Stomach smooth muscle (tissue), 2 donors: Measurements from ENCODE around the gene DAPK2.

Source experiments
- H3K27ac ChIP-seq: one replicate; pipeline ENCODE4 v1.7.0; 2013; ENCODE audit warnings: mild to moderate bottlenecking, low read length, inconsistent platforms
- H3K27me3 ChIP-seq, 2 donors: one replicate each; pipeline ENCODE4 v1.7.0; 2013; ENCODE audit warnings: low read length in 2 of 2; ENCODE audit not compliant: insufficient read depth in 2 of 2, control insufficient read depth in 1 of 2
- H3K36me3 ChIP-seq, 2 donors: one replicate each; pipeline ENCODE4 v1.7.0; 2013; ENCODE audit warnings: low read length in 2 of 2; ENCODE audit not compliant: control insufficient read depth in 2 of 2, insufficient read depth in 2 of 2
- H3K4me1 ChIP-seq: one replicate; pipeline ENCODE4 v1.7.0; 2013; ENCODE audit warnings: low read length; ENCODE audit not compliant: control insufficient read depth, insufficient read depth
- H3K4me3 ChIP-seq, 2 donors: one replicate each; pipeline ENCODE4 v1.7.0; 2013; ENCODE audit warnings: low read length in 2 of 2
- H3K9ac ChIP-seq, 2 donors: one replicate each; pipeline ENCODE4 v1.7.0; 2013; ENCODE audit warnings: low read length in 2 of 2, mild to moderate bottlenecking in 1 of 2
- H3K9me3 ChIP-seq, 2 donors: one replicate each; pipeline ENCODE4 v1.7.0; 2013; ENCODE audit warnings: low read length in 2 of 2; ENCODE audit not compliant: control insufficient read depth in 2 of 2
- donor health status: healthy.
- donor health status: Pancreatic carcinoma.

Gene DAPK2

DNA sequence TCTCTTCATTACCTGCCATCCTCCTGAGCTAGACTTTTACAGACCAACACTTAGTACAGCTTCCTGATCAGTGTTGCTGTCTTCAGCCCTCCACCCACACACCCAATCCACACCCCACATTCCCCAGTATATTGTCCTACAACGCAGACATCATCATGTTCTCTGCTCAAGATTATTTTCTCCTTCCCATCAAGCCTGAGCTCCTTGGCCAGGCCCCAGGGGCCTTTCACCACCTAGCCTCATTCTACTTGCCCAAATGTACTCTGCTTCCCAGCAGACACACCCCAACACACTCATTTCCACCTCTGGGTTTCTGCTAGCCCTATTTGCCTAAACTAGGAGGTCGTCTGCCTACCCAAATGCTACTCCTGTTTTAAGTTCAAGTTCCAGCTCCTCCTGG, 37.0 kb downstream of the DAPK2 start:
- H3K4me1 ChIP-seq, result peaks cover 2% of the 10 kb centered on the region
- H3K9ac ChIP-seq, result no peak overlapping the region
- no peak overlapping the region for H3K4me3 ChIP-seq
- no peak overlapping the region for H3K27ac ChIP-seq
- H3K36me3 ChIP-seq, result no peaks in the 10 kb centered on the region
- no peaks in the 10 kb centered on the region for H3K9me3 ChIP-seq
- H3K27me3 ChIP-seq, result no peaks in the 10 kb centered on the region

DNA sequence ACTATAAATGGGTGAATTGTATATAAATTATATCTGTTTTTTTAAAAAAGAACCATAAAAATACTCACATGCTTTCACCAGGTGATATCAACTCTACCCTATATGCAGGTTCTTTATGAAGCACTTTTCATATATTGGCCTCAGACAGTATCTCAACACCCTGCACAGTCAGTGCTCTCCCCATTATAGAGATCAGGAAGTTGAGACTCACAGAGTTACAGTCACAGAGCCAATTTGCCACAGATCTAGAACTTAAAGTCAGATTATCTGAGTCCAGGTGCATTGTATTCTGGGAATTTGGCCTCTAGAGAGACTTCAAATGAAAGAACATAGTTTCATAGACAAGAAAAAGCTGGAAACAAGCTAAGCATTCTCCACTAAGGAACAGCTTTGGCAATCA, 38.1 kb downstream of the DAPK2 start:
- Histone ChIP-seq H3K4me3 (no peak overlapping the region), H3K27ac (no peak overlapping the region), H3K9ac (no peak overlapping the region), H3K4me1 (no peaks in the 10 kb centered on the region), H3K27me3 (no peaks in the 10 kb centered on the region), H3K9me3 (no peaks in the 10 kb centered on the region), H3K36me3 (no peaks in the 10 kb centered on the region)

DNA sequence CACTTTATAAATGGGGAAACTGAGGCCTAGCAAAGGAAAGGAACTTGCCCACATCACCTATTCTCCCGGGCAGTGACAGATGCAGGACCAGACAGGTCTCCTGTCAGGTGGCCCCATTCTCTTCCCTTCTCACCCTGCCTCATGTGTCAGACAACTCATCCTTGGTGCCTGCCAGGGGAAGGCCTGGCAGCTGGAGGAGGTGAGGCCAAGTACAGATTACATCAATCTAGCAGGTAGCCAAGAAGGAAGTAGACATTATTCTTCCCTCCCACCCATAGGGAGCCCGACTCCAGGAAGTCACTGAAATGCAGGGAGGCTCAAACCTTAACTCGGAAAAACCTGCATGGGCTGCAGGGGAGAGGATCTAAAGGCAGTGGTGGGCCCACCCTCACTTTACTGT, 39.6 kb downstream of the DAPK2 start:
- H3K4me1 ChIP-seq, result no peaks in the 10 kb centered on the region

DNA sequence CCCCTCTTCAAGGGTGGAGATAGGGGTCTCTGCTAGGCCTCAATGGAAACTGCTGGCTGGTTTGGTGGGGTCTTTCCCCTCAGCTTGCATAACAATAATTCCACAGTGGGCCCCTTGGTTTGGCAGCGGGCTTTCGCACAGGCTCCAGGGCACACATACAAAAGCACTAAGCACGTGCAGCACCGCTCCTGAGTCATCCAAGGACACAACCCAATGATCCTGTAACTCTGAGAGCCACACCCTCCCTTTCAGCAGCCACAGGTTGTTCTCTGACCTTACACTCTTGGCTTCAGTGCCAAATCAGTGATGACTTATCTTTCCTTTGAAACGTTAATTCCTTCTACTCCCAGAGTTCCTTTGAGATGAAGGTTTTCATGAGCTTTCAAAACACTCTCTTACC, 41.7 kb downstream of the DAPK2 start:
- H3K9ac ChIP-seq, result no peak overlapping the region
- no peak overlapping the region for H3K27ac ChIP-seq
- no peaks in the 10 kb centered on the region for H3K9me3 ChIP-seq
- peaks cover under 1% of the 10 kb centered on the region for H3K4me1 ChIP-seq
- no peaks in the 10 kb centered on the region for H3K36me3 ChIP-seq
- H3K4me3 ChIP-seq, result no peak overlapping the region
- H3K27me3 ChIP-seq, result no peaks in the 10 kb centered on the region

More for the DNA sequence above, 39.6 kb downstream of the DAPK2 start:
- Histone ChIP-seq H3K27ac (no peak overlapping the region), H3K36me3 (no peaks in the 10 kb centered on the region), H3K9ac (no peak overlapping the region), H3K27me3 (no peaks in the 10 kb centered on the region), H3K9me3 (no peaks in the 10 kb centered on the region), H3K4me3 (no peak overlapping the region)

DNA sequence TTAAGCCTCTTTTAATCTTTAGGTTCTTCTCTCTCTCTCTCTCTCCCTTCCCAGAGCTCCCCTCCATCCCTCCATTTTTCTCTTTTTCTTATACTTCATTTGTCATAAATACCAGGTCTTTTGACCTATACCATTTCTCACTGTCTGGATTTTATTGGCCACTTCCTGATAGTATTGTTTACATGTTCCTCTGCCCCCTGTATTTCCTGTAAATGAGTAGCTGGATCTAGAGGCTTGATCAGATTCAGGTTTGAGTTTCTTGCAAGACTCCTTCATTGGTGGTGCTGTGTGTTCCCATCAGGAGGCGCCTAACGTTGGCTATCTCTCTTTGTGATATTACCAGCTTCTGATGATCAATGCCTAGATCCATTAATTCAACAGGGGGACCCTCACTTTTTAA, 42.2 kb downstream of the DAPK2 start:
- H3K36me3 ChIP-seq, result no peaks in the 10 kb centered on the region
- H3K9me3 ChIP-seq, result no peaks in the 10 kb centered on the region
- H3K4me1 ChIP-seq, result peaks cover 4% of the 10 kb centered on the region
- no peak overlapping the region for H3K4me3 ChIP-seq
- H3K27me3 ChIP-seq, result no peaks in the 10 kb centered on the region
- no peak overlapping the region for H3K27ac ChIP-seq
- H3K9ac ChIP-seq, result no peak overlapping the region

DNA sequence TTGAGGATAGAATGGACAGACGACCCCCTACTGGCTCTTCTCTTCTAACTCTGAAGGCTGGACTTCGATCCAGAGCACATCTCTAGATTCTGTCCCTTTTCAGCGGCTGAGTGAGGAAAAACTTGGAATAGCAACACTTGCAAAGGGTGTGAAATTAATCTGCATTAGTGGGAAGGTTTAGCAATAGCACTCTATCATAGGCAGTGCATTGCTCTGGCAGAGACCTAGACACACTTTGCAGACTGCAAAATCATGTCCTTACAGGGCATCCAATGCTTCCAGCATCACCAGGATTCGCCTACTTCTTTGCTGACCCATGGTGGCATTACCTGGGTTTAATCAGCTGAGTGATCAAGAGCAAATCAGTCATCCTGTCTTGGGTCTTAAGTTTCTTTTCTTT, 43.1 kb downstream of the DAPK2 start:
- peaks cover 4% of the 10 kb centered on the region for H3K4me1 ChIP-seq
- no peak overlapping the region for H3K27ac ChIP-seq
- no peak overlapping the region for H3K4me3 ChIP-seq

DNA sequence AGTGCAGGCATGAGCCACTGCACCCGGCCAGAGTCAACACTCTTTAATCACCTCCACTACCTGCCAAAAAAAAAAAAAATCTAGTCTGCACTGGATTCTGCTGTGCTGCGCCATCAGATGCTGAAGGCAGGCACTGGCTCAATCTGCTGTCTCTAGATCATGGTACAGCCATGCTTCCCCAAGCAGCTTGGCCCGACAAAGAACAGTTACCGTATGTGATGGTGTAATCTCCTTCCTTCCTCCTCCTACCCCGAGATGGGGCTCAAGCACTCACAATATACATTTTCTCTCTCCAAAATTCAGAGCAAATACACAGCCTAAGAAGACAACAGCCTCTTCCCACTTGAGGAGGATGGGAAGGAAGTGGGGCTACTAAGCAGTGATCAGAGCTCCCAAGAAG, 45.1 kb downstream of the DAPK2 start:
- H3K4me3 ChIP-seq, result no peak overlapping the region
- H3K9me3 ChIP-seq, result no peaks in the 10 kb centered on the region
- H3K9ac ChIP-seq, result no peak overlapping the region
- H3K4me1 ChIP-seq, result peaks cover 4% of the 10 kb centered on the region
- no peaks in the 10 kb centered on the region for H3K27me3 ChIP-seq
- no peaks in the 10 kb centered on the region for H3K36me3 ChIP-seq
- no peak overlapping the region for H3K27ac ChIP-seq

More for the DNA sequence above, 43.1 kb downstream of the DAPK2 start:
- no peak overlapping the region for H3K9ac ChIP-seq
- no peaks in the 10 kb centered on the region for H3K36me3 ChIP-seq
- no peaks in the 10 kb centered on the region for H3K27me3 ChIP-seq
- H3K9me3 ChIP-seq, result no peaks in the 10 kb centered on the region

DNA sequence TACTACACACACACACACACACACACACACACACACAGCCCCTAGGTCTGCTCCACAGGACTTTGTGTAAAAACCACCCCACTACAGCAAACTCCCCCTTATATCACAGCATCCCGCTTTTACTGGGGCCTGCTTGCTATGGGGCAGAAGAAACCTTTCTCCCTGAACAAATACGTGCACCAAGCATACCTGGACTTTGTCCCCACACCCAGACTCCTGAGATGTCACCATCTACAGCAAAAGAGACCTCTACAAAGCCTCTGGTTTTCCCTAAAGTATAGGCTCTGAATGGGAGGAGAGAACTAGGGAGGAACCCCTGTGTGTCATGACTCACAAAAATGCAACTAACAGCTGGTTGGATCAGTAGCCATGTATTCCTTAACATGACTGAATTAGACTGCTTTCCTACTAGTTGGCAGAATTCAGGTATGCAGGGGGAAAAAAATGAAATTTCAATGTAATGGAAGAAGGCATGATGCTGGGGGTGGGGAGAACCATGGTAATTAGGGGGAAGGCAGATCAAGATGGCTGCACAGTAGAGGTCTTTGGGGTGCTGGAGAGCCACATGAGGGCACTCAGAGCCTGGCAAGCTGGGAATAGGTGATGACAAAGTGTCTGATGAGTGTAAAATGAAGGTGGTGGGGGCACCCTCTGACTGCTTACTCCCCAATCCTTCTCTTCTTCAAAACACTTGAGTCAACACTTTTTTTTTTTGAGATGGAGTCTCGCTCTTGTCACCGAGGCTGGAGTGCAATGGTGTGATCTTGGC, 45.9 kb downstream of the DAPK2 start:
- H3K27ac ChIP-seq, result no peak overlapping the region
- no peaks in the 10 kb centered on the region for H3K9me3 ChIP-seq
- no peaks in the 10 kb centered on the region for H3K36me3 ChIP-seq
- H3K4me1 ChIP-seq, result peaks cover 4% of the 10 kb centered on the region
- H3K4me3 ChIP-seq, result no peak overlapping the region
- no peak overlapping the region for H3K9ac ChIP-seq
- H3K27me3 ChIP-seq, result no peaks in the 10 kb centered on the region

DNA sequence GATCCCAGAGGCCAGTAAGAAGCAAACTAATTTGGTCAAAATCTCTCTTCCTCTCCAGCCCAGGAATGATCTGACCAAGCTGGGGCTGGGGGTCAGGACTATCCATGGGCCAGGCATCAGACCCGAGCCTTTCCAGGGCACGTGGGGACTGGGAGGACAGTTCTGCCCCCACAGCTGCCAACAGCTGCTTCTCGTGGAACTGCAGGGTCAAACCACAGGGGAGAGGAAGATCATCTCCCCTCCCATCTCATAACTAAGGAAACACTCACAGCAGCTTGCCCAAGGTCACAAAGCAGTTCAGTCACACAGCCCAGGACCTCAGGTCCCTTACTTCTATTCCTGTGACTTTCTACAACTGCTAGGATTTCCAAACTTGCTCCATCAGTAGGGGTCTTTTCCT, 47.1 kb downstream of the DAPK2 start:
- no peak overlapping the region for H3K27ac ChIP-seq
- H3K9ac ChIP-seq, result no peak overlapping the region
- peaks cover 4% of the 10 kb centered on the region for H3K4me1 ChIP-seq
- no peaks in the 10 kb centered on the region for H3K9me3 ChIP-seq
- no peaks in the 10 kb centered on the region for H3K36me3 ChIP-seq
- H3K27me3 ChIP-seq, result no peaks in the 10 kb centered on the region
- H3K4me3 ChIP-seq, result no peak overlapping the region

DNA sequence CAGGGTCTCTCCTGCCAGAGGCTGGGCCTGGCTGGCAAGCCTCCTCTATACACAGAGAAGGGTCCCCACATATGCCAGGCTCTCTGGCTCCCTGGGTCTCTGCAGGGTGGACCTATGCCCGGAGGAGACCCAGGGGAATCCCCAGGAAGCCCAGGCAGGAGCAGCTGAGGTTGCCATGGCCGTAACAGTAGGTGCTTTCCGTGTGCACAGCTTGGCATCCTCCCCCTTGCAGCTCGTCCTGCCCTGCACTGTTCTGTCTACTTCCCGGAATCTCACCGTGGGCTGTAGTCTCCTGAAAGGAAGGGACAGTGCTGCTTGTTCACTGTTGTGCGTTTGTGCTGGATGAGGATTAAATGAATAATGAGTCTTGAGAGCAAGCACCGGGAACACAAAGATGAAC, 47.8 kb downstream of the DAPK2 start:
- no peak overlapping the region for H3K27ac ChIP-seq
- peaks cover 4% of the 10 kb centered on the region for H3K4me1 ChIP-seq
- H3K36me3 ChIP-seq, result no peaks in the 10 kb centered on the region
- no peak overlapping the region for H3K4me3 ChIP-seq
- H3K27me3 ChIP-seq, result no peaks in the 10 kb centered on the region
- no peak overlapping the region for H3K9ac ChIP-seq
- H3K9me3 ChIP-seq, result no peaks in the 10 kb centered on the region

DNA sequence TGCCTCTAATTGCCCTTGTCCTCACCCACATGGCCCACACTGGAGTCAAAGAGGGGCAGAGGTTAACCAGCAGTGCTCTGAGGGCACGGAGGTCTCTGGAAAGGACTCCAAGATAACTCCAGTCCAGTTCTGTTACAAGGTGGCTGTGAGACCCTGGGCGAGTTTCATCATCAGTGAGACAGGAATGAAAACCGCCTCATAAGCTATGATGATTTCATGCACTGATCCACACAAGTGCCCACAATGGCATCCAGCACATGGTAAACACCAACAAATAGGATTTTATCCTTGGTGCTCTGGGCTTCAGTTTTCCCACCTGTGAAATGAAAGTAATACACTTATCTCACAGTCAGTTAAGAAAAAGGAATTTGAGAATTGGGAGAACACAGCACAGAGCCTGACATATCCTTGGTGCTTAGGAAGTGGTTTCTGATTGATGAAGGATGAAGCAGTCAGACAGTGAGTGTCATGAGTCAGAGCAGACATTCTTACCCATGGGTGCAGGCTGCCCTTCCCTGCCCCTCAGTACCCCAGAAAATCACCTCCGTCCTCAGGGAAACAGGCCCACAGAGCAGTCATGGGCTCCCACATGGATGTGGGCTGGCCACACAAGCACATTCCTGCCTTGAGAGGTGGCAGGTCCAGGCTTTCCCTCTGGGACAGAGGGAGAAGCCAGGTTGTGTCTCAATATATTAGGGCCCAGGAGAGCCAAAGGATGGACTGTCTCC, 48.4 kb downstream of the DAPK2 start:
- Histone ChIP-seq H3K27me3 (no peaks in the 10 kb centered on the region), H3K4me1 (peaks cover 4% of the 10 kb centered on the region), H3K9me3 (no peaks in the 10 kb centered on the region), H3K9ac (no peak overlapping the region), H3K4me3 (no peak overlapping the region), H3K27ac (no peak overlapping the region), H3K36me3 (no peaks in the 10 kb centered on the region)
